ENCODE data around the gene IRF1. TPM values are rescaled to one million over a fixed set of nuclear protein-coding genes. Genes with fewer than 3 reads are reported as not detected.

Gene IRF1
- total and polyA plus RNA-seq, 7 experiments from 2014 or later, result 118 to 632 (median 174) TPM

DNA sequence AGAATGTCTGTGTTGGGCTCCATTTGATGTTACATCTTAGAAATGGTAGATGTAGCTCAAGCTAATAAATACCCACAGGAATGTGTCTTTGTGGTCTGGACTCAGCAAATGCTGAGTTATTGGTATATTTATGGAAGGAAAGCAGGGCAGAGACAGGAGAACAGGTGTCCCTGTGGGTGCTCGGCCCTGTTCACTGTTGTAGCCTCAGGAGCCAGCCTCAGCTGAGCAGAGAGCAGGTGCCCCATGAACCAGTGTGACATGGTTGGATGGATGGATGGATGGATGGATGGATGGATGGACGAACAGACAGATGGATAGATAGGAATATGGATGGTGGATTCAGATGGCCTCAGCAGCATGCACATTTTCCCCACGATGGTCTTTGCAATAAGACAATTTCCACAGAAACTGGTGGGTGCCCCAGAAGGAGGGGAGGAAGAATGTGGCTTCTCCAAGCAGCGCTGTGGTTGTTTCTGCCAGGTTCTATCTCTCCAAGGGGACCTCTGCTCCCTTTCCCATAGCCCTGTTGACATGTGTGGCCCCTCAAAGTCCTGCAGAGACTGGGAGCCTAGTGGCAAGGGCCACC lies 8.2 kb upstream of the IRF1 start:
- H3K4me3 Mint-ChIP-seq, result peak overlapping the region in 3 of 10 donors; percentile 17 to 53 (median 45)
- H3K4me1 ChIP-seq (ENCODE audit: control insufficient read depth in 2 of 2, insufficient read depth in 2 of 2, low read length in 2 of 2), result peaks cover 31 to 39% of the 10 kb centered on the region in 2 donors

DNA sequence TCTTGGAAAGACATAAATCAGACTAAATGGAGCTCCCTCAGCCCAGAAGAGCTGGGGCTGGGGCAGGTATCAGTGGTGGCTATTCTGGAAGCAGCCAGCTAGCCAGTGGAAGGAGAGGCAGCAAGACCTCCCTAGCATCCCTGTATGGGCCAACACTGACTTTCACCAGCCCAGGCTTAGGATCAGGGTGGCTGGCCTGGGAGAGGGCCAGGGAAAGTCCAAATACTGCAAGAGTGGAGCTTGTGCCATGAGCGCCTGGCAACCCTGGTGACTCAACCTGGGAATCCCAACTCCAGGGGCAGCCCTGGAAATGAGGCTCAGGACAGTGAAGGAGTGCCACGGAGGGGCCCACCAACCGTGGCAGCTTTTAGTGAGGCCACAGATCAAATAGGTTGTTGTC lies 7.6 kb upstream of the IRF1 start:
- ChIA-PET CTCF (interaction anchor here (0.7 to 8.4 kb wide), 10 partner anchors 10 to 112 kb away, joined by 3 to 243 read pairs (median 4); no protein-coding TSS in a partner anchor), POLR2A (interaction anchor here (1.1 to 17.6 kb wide), 10 partner anchors 11 to 116 kb away, joined by 3 to 268 read pairs (median 8); partner anchors contain the start of gene IRF1)
- Mint-ChIP-seq H3K27me3 (no peaks in the 10 kb centered on the region), H3K4me1 (peaks cover 27 to 69% (median 58%) of the 10 kb centered on the region in 7 donors), H3K9me3 (no peaks in the 10 kb centered on the region), H3K36me3 (peaks cover 0 to 2% (median 0%) of the 10 kb centered on the region in 5 donors), H3K4me3 (peak overlapping the region in 6 of 10 donors; percentile 91 to 99 (median 97)), H3K27ac (peak overlapping the region; percentile 92 to 99 (median 96))
- no peaks in the 10 kb centered on the region for H3K36me3 ChIP-seq (ENCODE audit: control insufficient read depth in 2 of 3, insufficient read depth in 3 of 3, low read length in 3 of 3)
- H3K4me1 ChIP-seq (ENCODE audit: control insufficient read depth in 2 of 2, insufficient read depth in 2 of 2, low read length in 2 of 2), result peaks cover 32 to 42% of the 10 kb centered on the region in 2 donors
- intact Hi-C loops (cut with micrococcal nuclease), result loop anchor here (5.0 to 10.0 kb wide), 8 partner anchors 203 to 1877 kb away; partner anchors contain the start of genes SLC22A4 (in 2 of the 2), IL3 (in 1 of the 2), RAPGEF6 (in 1 of the 2) and UBE2B (in 1 of the 2)
- peak overlapping the region; percentile 99 for H3K27ac ChIP-seq (ENCODE audit: low read depth, low read length)
- no peaks in the 10 kb centered on the region for H3K9me3 ChIP-seq (ENCODE audit: control insufficient read depth in 2 of 3, low read length in 3 of 3)
- no peak for ATAC-seq
- no peak for DNase-seq
- no peak overlapping the region for H3K4me3 ChIP-seq (ENCODE audit: low read length)
- H3K27me3 ChIP-seq (ENCODE audit: control insufficient read depth in 2 of 2, insufficient read depth in 2 of 2, low read length in 2 of 2), result no peaks in the 10 kb centered on the region

More for the DNA sequence above, 8.2 kb upstream of the IRF1 start:
- no peak for DNase-seq
- no peak for ATAC-seq
- no peak overlapping the region for H3K4me3 ChIP-seq (ENCODE audit: low read length)
- Mint-ChIP-seq H3K27me3 (peaks cover 0 to under 1% (median 0%) of the 10 kb centered on the region in 5 donors), H3K4me1 (peaks cover 21 to 63% (median 51%) of the 10 kb centered on the region in 7 donors), H3K9me3 (no peaks in the 10 kb centered on the region), H3K27ac (peak overlapping the region; percentile 68 to 98 (median 87)), H3K36me3 (no peaks in the 10 kb centered on the region)
- peak overlapping the region; percentile 99 for H3K27ac ChIP-seq (ENCODE audit: low read depth, low read length)
- H3K36me3 ChIP-seq (ENCODE audit: control insufficient read depth in 2 of 3, insufficient read depth in 3 of 3, low read length in 3 of 3), result no peaks in the 10 kb centered on the region
- no peaks in the 10 kb centered on the region for H3K9me3 ChIP-seq (ENCODE audit: control insufficient read depth in 2 of 3, low read length in 3 of 3)
- intact Hi-C loops (cut with micrococcal nuclease), result loop anchor here (5.0 to 10.0 kb wide), 8 partner anchors 204 to 1876 kb away; partner anchors contain the start of genes SLC22A4 (in 2 of the 2), IL3 (in 1 of the 2), RAPGEF6 (in 1 of the 2) and UBE2B (in 1 of the 2)
- ChIA-PET POLR2A (interaction anchor here (1.1 to 17.6 kb wide), 10 partner anchors 12 to 116 kb away, joined by 3 to 268 read pairs (median 8); partner anchors contain the start of gene IRF1), CTCF (interaction anchor here (0.6 to 8.4 kb wide), 12 partner anchors 11 to 261 kb away, joined by 3 to 243 read pairs (median 4); no protein-coding TSS in a partner anchor)
- no peaks in the 10 kb centered on the region for H3K27me3 ChIP-seq (ENCODE audit: control insufficient read depth in 2 of 2, insufficient read depth in 2 of 2, low read length in 2 of 2)

DNA sequence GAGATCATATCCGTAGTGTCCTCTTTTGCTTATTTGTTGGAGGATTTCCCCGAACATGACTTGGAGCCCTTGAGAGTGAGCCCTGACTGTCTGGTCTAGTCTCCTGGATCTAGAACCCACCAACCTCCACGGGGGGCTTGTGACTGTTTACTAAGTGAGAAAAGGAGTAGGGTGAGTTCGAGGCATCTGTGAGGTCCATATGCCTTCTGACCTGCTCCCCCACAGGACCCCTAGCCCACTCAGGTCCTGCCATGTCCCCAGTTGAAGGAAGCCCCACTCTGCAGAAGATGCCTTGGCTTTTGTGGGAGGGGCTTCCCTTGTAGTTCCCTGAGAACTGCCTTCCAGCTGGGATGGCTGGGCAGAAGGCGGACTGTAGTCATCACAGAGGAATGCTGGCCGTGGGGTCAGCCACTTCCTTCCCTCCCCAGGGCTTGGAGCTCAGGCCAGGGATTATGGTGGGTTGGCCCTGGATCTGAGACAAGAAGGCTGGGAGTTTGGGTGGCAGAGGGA lies 7.0 kb upstream of the IRF1 start:
- peak overlapping the region; percentile 99 for H3K27ac ChIP-seq (ENCODE audit: low read depth, low read length)
- H3K27me3 Mint-ChIP-seq, result no peaks in the 10 kb centered on the region
- DNase-seq (peak in 1 of 9 donors; percentile 12), ATAC-seq (no peak)
- peak overlapping the region; percentile 92 to 99 (median 96) for H3K27ac Mint-ChIP-seq
- ChIA-PET CTCF (interaction anchor here (0.9 to 8.4 kb wide), 9 partner anchors 9 to 323 kb away, joined by 3 to 243 read pairs (median 4); no protein-coding TSS in a partner anchor), POLR2A (interaction anchor here (0.9 to 17.6 kb wide), 18 partner anchors 9 to 115 kb away, joined by 3 to 268 read pairs (median 6); partner anchors contain the start of genes IRF1 and RAD50)
- H3K27me3 ChIP-seq (ENCODE audit: control insufficient read depth in 2 of 2, insufficient read depth in 2 of 2, low read length in 2 of 2), result no peaks in the 10 kb centered on the region
- H3K36me3 ChIP-seq (ENCODE audit: control insufficient read depth in 2 of 3, insufficient read depth in 3 of 3, low read length in 3 of 3), result no peaks in the 10 kb centered on the region
- intact Hi-C loops (cut with micrococcal nuclease), result loop anchor here (2.0 to 10.0 kb wide), 9 partner anchors 73 to 1877 kb away; partner anchors contain the start of genes SLC22A4 (in 2 of the 2), IL3 (in 1 of the 2), RAPGEF6 (in 1 of the 2) and UBE2B (in 1 of the 2)
- H3K9me3 Mint-ChIP-seq, result no peaks in the 10 kb centered on the region
- peak overlapping the region; percentile 91 for H3K4me3 ChIP-seq (ENCODE audit: low read length)
- H3K4me1 Mint-ChIP-seq, result peaks cover 28 to 74% (median 62%) of the 10 kb centered on the region in 7 donors
- peaks cover 0 to 2% (median 0%) of the 10 kb centered on the region in 5 donors for H3K36me3 Mint-ChIP-seq
- H3K9me3 ChIP-seq (ENCODE audit: control insufficient read depth in 2 of 3, low read length in 3 of 3), result no peaks in the 10 kb centered on the region
- peak overlapping the region; percentile 86 to 99 (median 96) for H3K4me3 Mint-ChIP-seq
- H3K4me1 ChIP-seq (ENCODE audit: control insufficient read depth in 2 of 2, insufficient read depth in 2 of 2, low read length in 2 of 2), result peaks cover 35 to 46% of the 10 kb centered on the region in 2 donors

DNA sequence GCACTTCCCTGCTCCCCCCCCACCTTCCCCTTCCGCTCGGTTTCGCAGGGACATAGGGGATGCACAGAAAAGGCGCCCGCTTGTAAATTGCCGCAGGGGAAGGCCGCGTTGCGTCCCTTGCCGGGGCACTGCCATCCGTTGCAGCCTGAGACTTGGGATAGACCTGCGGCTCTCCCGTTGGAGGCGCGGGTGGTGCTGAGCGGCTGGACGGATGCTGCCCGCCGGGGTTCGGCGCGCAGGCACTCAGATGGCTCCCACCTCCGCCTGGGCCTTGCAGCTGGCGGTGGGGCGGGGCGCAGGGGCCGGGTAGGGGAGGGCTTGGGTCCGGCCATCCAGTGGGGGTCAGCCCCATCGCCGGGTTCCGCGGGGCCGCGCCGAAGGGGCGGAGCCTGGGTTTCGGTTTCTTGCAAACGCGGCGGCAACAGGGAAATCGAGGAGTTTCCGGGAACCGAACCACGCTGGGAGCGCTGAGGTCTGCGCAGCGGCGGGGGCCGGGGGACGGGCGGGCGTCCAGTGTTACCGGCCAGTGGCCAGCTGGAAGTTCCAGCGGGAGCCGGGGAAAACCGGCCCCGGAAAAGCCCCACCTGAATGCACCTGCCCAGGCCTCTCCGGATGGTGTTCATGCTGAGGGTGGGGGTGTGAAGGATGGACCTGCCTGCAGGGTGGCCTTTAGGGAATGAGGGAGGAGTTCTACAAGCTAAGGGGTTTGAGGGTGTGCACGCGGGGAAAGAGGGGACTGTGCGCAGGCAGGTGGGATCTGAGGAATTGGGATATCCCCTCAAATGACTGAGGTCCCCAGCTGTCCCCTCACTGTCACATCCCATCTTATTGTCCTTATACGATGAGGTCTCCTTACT lies 6.3 kb upstream of the IRF1 start:
- H3K4me1 Mint-ChIP-seq, result peaks cover 34 to 78% (median 67%) of the 10 kb centered on the region in 7 donors
- H3K27ac Mint-ChIP-seq, result peak overlapping the region; percentile 94 to 99 (median 97)
- DNase-seq (peak in 4 of 9 donors; percentile 35 to 74 (median 44)), ATAC-seq (peak; percentile 37)
- Histone ChIP-seq H3K27ac (ENCODE audit: low read depth, low read length) (peak overlapping the region; percentile 99), H3K4me3 (ENCODE audit: low read length) (peak overlapping the region; percentile 91), H3K36me3 (ENCODE audit: control insufficient read depth in 2 of 3, insufficient read depth in 3 of 3, low read length in 3 of 3) (no peaks in the 10 kb centered on the region), H3K4me1 (ENCODE audit: control insufficient read depth in 2 of 2, insufficient read depth in 2 of 2, low read length in 2 of 2) (peaks cover 42 to 53% of the 10 kb centered on the region in 2 donors), H3K27me3 (ENCODE audit: control insufficient read depth in 2 of 2, insufficient read depth in 2 of 2, low read length in 2 of 2) (no peaks in the 10 kb centered on the region), H3K9me3 (ENCODE audit: control insufficient read depth in 2 of 3, low read length in 3 of 3) (no peaks in the 10 kb centered on the region)
- POLR2A ChIA-PET, result interaction anchor here (0.8 to 17.6 kb wide), 28 partner anchors 9 to 467 kb away, joined by 3 to 268 read pairs (median 6); partner anchors contain the start of genes IRF1 and RAD50
- peaks cover 0 to 2% (median 0%) of the 10 kb centered on the region in 5 donors for H3K36me3 Mint-ChIP-seq
- intact Hi-C loops (cut with micrococcal nuclease), result loop anchor here (1.0 to 10.0 kb wide), 12 partner anchors 72 to 1878 kb away; partner anchors contain the start of genes SLC22A4 (in 2 of the 2), IL3 (in 1 of the 2), KIF3A (in 1 of the 2) and RAPGEF6 (in 1 of the 2)
- no peaks in the 10 kb centered on the region for H3K9me3 Mint-ChIP-seq
- CTCF ChIA-PET, result interaction anchor here (0.7 to 8.4 kb wide), 16 partner anchors 9 to 323 kb away, joined by 3 to 243 read pairs (median 4); no protein-coding TSS in a partner anchor
- H3K4me3 Mint-ChIP-seq, result peak overlapping the region; percentile 86 to 99 (median 97)
- H3K27me3 Mint-ChIP-seq, result no peaks in the 10 kb centered on the region

DNA sequence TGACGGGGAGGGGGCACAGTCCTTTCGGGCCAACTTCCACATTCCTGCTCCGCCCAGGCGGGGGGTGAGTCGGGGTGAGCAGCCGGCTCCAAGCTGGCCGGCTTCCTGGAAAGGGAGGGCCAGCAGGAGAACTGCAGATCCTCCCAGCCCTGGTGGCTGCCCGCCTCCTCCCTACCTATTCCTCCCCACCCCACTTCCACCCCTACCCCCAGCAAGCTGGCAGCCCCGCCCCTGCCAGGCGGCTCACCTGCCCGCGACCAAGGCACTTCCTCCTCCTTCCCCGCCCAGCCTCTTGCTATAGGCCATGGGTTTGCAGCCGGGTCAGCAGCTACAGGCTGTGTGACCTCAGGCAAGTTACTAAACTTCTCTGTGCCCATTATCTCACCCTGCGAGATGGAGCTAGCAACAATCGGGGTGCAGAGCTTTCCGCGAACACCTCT lies 5.6 kb upstream of the IRF1 start:
- H3K4me1 ChIP-seq (ENCODE audit: control insufficient read depth in 2 of 2, insufficient read depth in 2 of 2, low read length in 2 of 2), result peaks cover 48 to 59% of the 10 kb centered on the region in 2 donors
- H3K4me3 ChIP-seq (ENCODE audit: low read length), result peak overlapping the region; percentile 91
- H3K36me3 ChIP-seq (ENCODE audit: control insufficient read depth in 2 of 3, insufficient read depth in 3 of 3, low read length in 3 of 3), result no peaks in the 10 kb centered on the region
- H3K27me3 ChIP-seq (ENCODE audit: control insufficient read depth in 2 of 2, insufficient read depth in 2 of 2, low read length in 2 of 2), result no peaks in the 10 kb centered on the region
- peaks cover 0 to 2% (median 0%) of the 10 kb centered on the region in 5 donors for H3K36me3 Mint-ChIP-seq
- peak overlapping the region; percentile 90 to 99 (median 97) for H3K27ac Mint-ChIP-seq
- DNase-seq (peak; percentile 64 to 88 (median 83)), ATAC-seq (peak; percentile 82)
- H3K9me3 ChIP-seq (ENCODE audit: control insufficient read depth in 2 of 3, low read length in 3 of 3), result no peaks in the 10 kb centered on the region
- no peaks in the 10 kb centered on the region for H3K27me3 Mint-ChIP-seq
- CTCF ChIA-PET, result interaction anchor here (0.7 to 8.4 kb wide), 14 partner anchors 10 to 324 kb away, joined by 3 to 243 read pairs (median 4); no protein-coding TSS in a partner anchor
- intact Hi-C loops (cut with micrococcal nuclease), result loop anchor here (1.0 to 10.0 kb wide), 12 partner anchors 71 to 1879 kb away; partner anchors contain the start of genes SLC22A4 (in 2 of the 2), IL3 (in 1 of the 2), KIF3A (in 1 of the 2) and RAPGEF6 (in 1 of the 2)
- peak overlapping the region; percentile 99 for H3K27ac ChIP-seq (ENCODE audit: low read depth, low read length)
- POLR2A ChIA-PET, result interaction anchor here (0.8 to 17.6 kb wide), 25 partner anchors 9 to 468 kb away, joined by 3 to 268 read pairs (median 7); partner anchors contain the start of gene IRF1
- peaks cover 36 to 82% (median 72%) of the 10 kb centered on the region in 7 donors for H3K4me1 Mint-ChIP-seq
- H3K4me3 Mint-ChIP-seq, result peak overlapping the region; percentile 86 to 99 (median 97)
- no peaks in the 10 kb centered on the region for H3K9me3 Mint-ChIP-seq

Data from naive thymus-derived CD4-positive, alpha-beta T cell (primary cell).